Glomerular visceral epithelial cell (primary cell): ENCODE measurements around the gene DPH6.
"Not testable (repeated sequence)": the region's sequence is repeated elsewhere in the genome, so short reads cannot be mapped to it uniquely, and the experiment has no call there.

Source experiments
- DNase-seq: peaks from one replicate; pipeline ENCODE4 v3.0.0-alpha.2; 2016; ENCODE audit errors: extremely low spot score

Gene DPH6

GRCh38 chr15:35329521-35329961 lies 216.4 kb downstream of the DPH6 start:
- no peak for DNase-seq

DNA sequence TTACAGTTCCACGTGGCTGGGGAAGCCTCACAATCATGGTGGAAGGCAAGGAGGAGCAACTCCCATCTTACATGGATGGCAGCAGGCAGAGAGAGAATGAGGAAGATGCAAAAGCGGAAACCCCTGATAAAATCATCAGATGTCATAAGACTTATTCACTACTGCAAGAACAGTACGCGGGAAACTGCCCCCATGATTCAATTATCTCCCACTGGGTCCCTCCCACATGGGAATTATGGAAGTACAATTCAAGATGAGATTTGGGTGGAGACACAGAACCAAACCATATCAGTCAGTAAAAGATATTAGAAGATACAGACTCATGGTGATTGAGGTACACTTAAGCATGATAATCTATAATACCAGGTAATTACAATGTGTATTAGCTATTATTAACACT lies 217.1 kb downstream of the DPH6 start:
- DNase-seq, result not testable (repeated sequence)

GRCh38 chr15:35327789-35328188 lies 218.2 kb downstream of the DPH6 start:
- no peak for DNase-seq

GRCh38 chr15:35325374-35325941 lies 220.5 kb downstream of the DPH6 start:
- DNase-seq, result no peak

GRCh38 chr15:35323141-35323540 lies 222.8 kb downstream of the DPH6 start:
- DNase-seq, result no peak

- DNase-seq, result no peak
Observed at GRCh38 chr15:35321926-35322325, 224.0 kb downstream of the DPH6 start.

GRCh38 chr15:35320911-35321310 lies 225.1 kb downstream of the DPH6 start:
- no peak for DNase-seq
